ENCODE data around the gene TAF15. TPM values are rescaled to one million over a fixed set of nuclear protein-coding genes. Genes with fewer than 3 reads are reported as not detected.

TAF15 gene
- total RNA-seq, 2 donors from 2014 or later: 57.2 to 86.1 TPM

- DNase-seq (ENCODE audit: low spot score): no peak
- 95% methylated on average over 2 of the region's 2 CpGs for WGBS
- TF ChIP-seq POLR2AphosphoS5 (IDR thresholded peaks at IDR 0.05) (no peak), POLR2A (IDR thresholded peaks at IDR 0.05) (no peak), CTCF (IDR thresholded peaks at IDR 0.05) (no peak)
- no peaks in the 10 kb centered on the region for H3K4me1 ChIP-seq (replicated peaks)
- H3K4me3 ChIP-seq: no peak overlapping the region
- H3K27me3 ChIP-seq (replicated peaks; ENCODE audit: insufficient read depth): no peaks in the 10 kb centered on the region
- H3K27ac ChIP-seq: no peak overlapping the region
- no peaks in the 10 kb centered on the region for H3K9me3 ChIP-seq
- intact Hi-C loops (cut with DNase I): no loop called here
- H3K36me3 ChIP-seq: peaks cover 9 to 23% of the 10 kb centered on the region in 2 donors
Measured at GRCh38 chr17:35843698-35844097, 34.4 kb downstream of the TAF15 start.

- Histone ChIP-seq H3K27ac (no peak overlapping the region), H3K9me3 (no peaks in the 10 kb centered on the region), H3K4me1 (replicated peaks) (no peaks in the 10 kb centered on the region), H3K4me3 (no peak overlapping the region), H3K36me3 (peaks cover 9 to 23% of the 10 kb centered on the region in 2 donors), H3K27me3 (replicated peaks; ENCODE audit: insufficient read depth) (no peaks in the 10 kb centered on the region)
- TF ChIP-seq CTCF (IDR thresholded peaks at IDR 0.05): no peak
- intact Hi-C loops (cut with DNase I): no loop called here
- no peak for DNase-seq (ENCODE audit: low spot score)
- 97% methylated on average over 19 of the region's 19 CpGs for whole genome bisulfite sequencing
Measured at GRCh38 chr17:35844547-35844946, 35.3 kb downstream of the TAF15 start.

GRCh38 chr17:35846055-35846809, 36.9 kb downstream of the TAF15 start:
- H3K27me3 ChIP-seq (replicated peaks; ENCODE audit: insufficient read depth): no peaks in the 10 kb centered on the region
- no peak for DNase-seq (ENCODE audit: low spot score)
- peaks cover 9 to 23% of the 10 kb centered on the region in 2 donors for H3K36me3 ChIP-seq
- intact Hi-C loops (cut with DNase I): no loop called here
- no peaks in the 10 kb centered on the region for H3K9me3 ChIP-seq
- H3K27ac ChIP-seq: no peak overlapping the region
- WGBS: 87% methylated on average over 3 of the region's 3 CpGs
- no peaks in the 10 kb centered on the region for H3K4me1 ChIP-seq (replicated peaks)
- H3K4me3 ChIP-seq: no peak overlapping the region
- no peak for TF ChIP-seq CTCF (IDR thresholded peaks at IDR 0.05)
- no peak for TF ChIP-seq POLR2A (IDR thresholded peaks at IDR 0.05)
- TF ChIP-seq POLR2AphosphoS5 (IDR thresholded peaks at IDR 0.05): no peak

DNA sequence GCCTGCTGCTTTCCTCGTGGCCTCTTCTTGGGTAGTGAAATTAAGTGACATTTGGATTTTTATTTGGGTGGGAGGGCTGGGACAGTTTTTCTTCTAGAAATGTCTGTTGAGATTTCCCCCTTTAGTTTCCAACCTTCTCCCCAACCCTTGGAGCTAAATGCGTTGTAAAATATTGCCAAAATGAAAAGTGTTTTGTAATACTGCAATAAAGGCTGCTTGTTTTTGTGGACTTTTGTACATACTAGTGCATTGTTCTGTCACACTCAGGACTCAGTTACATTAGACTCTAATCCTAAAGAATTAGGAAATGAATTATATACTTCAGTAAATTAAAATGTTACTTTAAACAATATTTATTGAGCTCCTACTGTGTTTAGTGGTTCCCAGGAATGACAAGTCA, 37.7 kb downstream of the TAF15 start:
- no peak for DNase-seq (ENCODE audit: low spot score)
- Histone ChIP-seq H3K27me3 (replicated peaks; ENCODE audit: insufficient read depth) (no peaks in the 10 kb centered on the region), H3K4me3 (no peak overlapping the region), H3K36me3 (peaks cover 9 to 23% of the 10 kb centered on the region in 2 donors), H3K27ac (no peak overlapping the region), H3K9me3 (no peaks in the 10 kb centered on the region), H3K4me1 (replicated peaks) (no peaks in the 10 kb centered on the region)
- intact Hi-C loops (cut with DNase I): no loop called here
- no peak for TF ChIP-seq POLR2AphosphoS5 (IDR thresholded peaks at IDR 0.05)
- TF ChIP-seq CTCF (IDR thresholded peaks at IDR 0.05): no peak
- no peak for TF ChIP-seq POLR2A (IDR thresholded peaks at IDR 0.05)
- 51% methylated on average over 2 of the region's 2 CpGs for WGBS

Data from prostate gland (tissue), 2 donors.